Endodermal cell (in vitro differentiated cells): ENCODE measurements around the gene FGL2. TPM values are rescaled to one million over a fixed set of nuclear protein-coding genes. Genes with fewer than 3 reads are reported as not detected.

ENCODE experiments used
- DNase-seq: peaks from one replicate; pipeline ENCODE4 v3.0.0-alpha.2; 2017
- H3K27ac ChIP-seq: 2 replicates; pipeline ENCODE4 v1.5.1; 2013; ENCODE audit warnings: mild to moderate bottlenecking, low read depth, low read length, moderate library complexity
- H3K27me3 ChIP-seq: 2 replicates; pipeline ENCODE4 v1.6.1; 2013; ENCODE audit warnings: mild to moderate bottlenecking, low read length, moderate library complexity; ENCODE audit not compliant: insufficient read depth, control insufficient read depth, poor library complexity, severe bottlenecking
- H3K36me3 ChIP-seq: 2 replicates; pipeline ENCODE4 v1.7.0; 2013; ENCODE audit warnings: mild to moderate bottlenecking, low read length, moderate library complexity; ENCODE audit not compliant: control insufficient read depth, insufficient read depth
- H3K4me1 ChIP-seq: one replicate; pipeline ENCODE4 v1.7.0; 2013; ENCODE audit warnings: low read length; ENCODE audit not compliant: control insufficient read depth, insufficient read depth
- H3K4me3 ChIP-seq: 2 replicates; pipeline ENCODE4 v1.5.1; 2013; ENCODE audit warnings: mild to moderate bottlenecking, low read length, moderate library complexity
- H3K9ac ChIP-seq: 2 replicates; pipeline ENCODE4 v1.6.1; 2013; ENCODE audit warnings: mild to moderate bottlenecking, low read length, moderate library complexity; ENCODE audit not compliant: poor library complexity, severe bottlenecking; ENCODE audit errors: extremely low read depth
- H3K9me3 ChIP-seq: 2 replicates; pipeline ENCODE4 v1.6.1; 2013; ENCODE audit warnings: mild to moderate bottlenecking, low read length, moderate library complexity; ENCODE audit not compliant: control insufficient read depth
- H3K27ac Mint-ChIP-seq: 2 replicates; pipeline ENCODE4 v1.8.0; 2020; ENCODE audit warnings: mixed read lengths
- H3K27me3 Mint-ChIP-seq: 2 replicates; pipeline ENCODE4 v1.8.0; 2021; ENCODE audit warnings: mild to moderate bottlenecking, mixed read lengths; ENCODE audit not compliant: insufficient read depth
- H3K36me3 Mint-ChIP-seq: 2 replicates; pipeline ENCODE4 v1.8.0; 2020; ENCODE audit warnings: low read depth, mixed read lengths
- H3K4me1 Mint-ChIP-seq: 2 replicates; pipeline ENCODE4 v1.8.0; 2020; ENCODE audit warnings: mixed read lengths
- H3K4me3 Mint-ChIP-seq: 2 replicates; pipeline ENCODE4 v1.8.0; 2020; ENCODE audit warnings: mild to moderate bottlenecking, moderate library complexity, mixed read lengths
- H3K9me3 Mint-ChIP-seq: 2 replicates; pipeline ENCODE4 v1.8.0; 2020; ENCODE audit warnings: mild to moderate bottlenecking, mixed read lengths
- WGBS, 2 experiments: methylation state at CpG; one replicate each; pipeline versions ENCODE4 v1.1.5 to v1.1.7; 2013; ENCODE audit warnings: missing lambda C conversion rate in 2 of 2, mixed read lengths in 1 of 2; ENCODE audit not compliant: insufficient coverage in 1 of 2, insufficient read length in 1 of 2; 5-methylcytosine and 5-hydroxymethylcytosine counted together
- total RNA-seq, 2 donors: library from RNA; stranded (reverse); fragmentation: NEBNext Ultra II Directional in 1 of 2; extraction: Animal tissue kit (Norgen Biotek cat#: 25700) in 1 of 2; gene quantifications; 2 replicates in 1 of 2; 3 replicates in 1 of 2; pipeline ENCODE4 v1.2.1, GENCODE V29; 2021
- TF ChIP-seq, protein P1 (sequence below): fragments of 200-600 bp; sonication (generic); conservative IDR thresholded peaks from 2 replicates; pipeline ENCODE4 v1.5.0; 2021; ENCODE audit warnings: antibody characterized with exemption, mild to moderate bottlenecking

Gene FGL2
- total RNA-seq, 2 donors from 2014 or later: not detected

DNA sequence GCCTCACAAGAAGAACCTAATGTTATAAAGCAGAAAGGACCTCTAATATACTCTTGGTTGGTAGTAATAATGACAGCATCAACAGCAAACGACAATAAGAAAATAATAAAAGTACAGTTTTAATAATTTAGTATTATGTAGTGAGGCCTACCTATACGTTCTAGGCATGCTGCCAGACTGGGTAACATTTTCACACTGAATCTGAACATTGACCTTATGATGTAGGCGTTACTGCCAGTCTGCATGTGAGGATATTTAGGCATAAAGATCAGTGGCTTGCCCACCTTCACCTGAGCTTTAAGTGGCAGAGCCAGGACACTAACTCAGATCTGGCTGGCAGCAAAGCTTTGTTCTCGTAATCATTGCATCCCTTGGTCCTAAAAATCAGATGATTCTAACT is 2.5 kb downstream of the FGL2 start:
- H3K27ac ChIP-seq: no peak overlapping the region
- Mint-ChIP-seq H3K4me1 (peaks cover 5% of the 10 kb centered on the region), H3K9me3 (no peaks in the 10 kb centered on the region), H3K36me3 (no peaks in the 10 kb centered on the region), H3K27ac (no peak overlapping the region), H3K27me3 (peaks cover 2% of the 10 kb centered on the region), H3K4me3 (no peak overlapping the region)
- no peaks in the 10 kb centered on the region for H3K4me1 ChIP-seq
- 91 to 97% methylated on average over 3 to 4 of the region's 4 CpGs for WGBS, 2 experiments
- no peak overlapping the region for H3K9ac ChIP-seq
- no peak overlapping the region for H3K4me3 ChIP-seq
- H3K9me3 ChIP-seq: no peaks in the 10 kb centered on the region
- H3K27me3 ChIP-seq: no peaks in the 10 kb centered on the region
- TF ChIP-seq, protein P1, sequence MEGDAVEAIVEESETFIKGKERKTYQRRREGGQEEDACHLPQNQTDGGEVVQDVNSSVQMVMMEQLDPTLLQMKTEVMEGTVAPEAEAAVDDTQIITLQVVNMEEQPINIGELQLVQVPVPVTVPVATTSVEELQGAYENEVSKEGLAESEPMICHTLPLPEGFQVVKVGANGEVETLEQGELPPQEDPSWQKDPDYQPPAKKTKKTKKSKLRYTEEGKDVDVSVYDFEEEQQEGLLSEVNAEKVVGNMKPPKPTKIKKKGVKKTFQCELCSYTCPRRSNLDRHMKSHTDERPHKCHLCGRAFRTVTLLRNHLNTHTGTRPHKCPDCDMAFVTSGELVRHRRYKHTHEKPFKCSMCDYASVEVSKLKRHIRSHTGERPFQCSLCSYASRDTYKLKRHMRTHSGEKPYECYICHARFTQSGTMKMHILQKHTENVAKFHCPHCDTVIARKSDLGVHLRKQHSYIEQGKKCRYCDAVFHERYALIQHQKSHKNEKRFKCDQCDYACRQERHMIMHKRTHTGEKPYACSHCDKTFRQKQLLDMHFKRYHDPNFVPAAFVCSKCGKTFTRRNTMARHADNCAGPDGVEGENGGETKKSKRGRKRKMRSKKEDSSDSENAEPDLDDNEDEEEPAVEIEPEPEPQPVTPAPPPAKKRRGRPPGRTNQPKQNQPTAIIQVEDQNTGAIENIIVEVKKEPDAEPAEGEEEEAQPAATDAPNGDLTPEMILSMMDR: no peak
- DNase-seq: no peak
- H3K36me3 ChIP-seq: no peaks in the 10 kb centered on the region

DNA sequence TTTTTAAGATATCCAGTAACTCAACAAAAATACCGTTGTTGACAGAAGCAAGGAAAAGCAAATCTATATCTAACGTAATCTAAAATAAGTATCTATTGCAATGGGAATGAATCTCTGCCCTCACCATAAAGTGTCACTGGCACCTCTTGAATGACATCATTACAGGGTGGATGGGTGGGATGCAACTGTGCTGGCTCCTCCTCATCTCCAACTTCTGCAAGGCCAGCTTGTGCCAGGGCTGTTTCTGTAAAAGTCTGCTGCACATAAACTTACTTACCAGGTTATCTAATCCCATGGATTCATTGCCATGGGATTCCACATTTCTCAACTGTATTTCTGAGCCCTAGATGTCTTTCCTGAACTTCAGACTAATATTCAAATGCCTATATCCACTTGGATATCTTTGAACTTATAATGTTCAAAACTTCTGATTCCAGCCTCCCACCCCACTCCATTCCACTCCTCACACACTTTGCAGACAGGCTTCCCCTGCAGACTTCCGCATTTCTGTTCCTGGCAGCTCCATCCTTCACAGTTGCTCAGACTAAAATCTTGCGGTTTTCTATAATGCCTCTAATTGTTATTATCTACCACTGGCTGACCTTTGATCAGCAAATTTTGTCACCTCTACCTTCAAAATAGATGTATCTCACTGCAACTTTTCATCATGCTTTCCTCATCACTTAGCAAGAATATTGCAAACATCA is 10.7 kb downstream of the FGL2 start:
- Histone ChIP-seq H3K4me3 (no peak overlapping the region), H3K27me3 (no peaks in the 10 kb centered on the region), H3K4me1 (no peaks in the 10 kb centered on the region), H3K27ac (no peak overlapping the region), H3K9ac (no peak overlapping the region), H3K9me3 (no peaks in the 10 kb centered on the region), H3K36me3 (no peaks in the 10 kb centered on the region)
- WGBS, 2 experiments: 96 to 97% methylated on average over 4 of the region's 4 CpGs
- no peaks in the 10 kb centered on the region for H3K4me1 Mint-ChIP-seq
- TF ChIP-seq, protein P1: no peak
- no peak for DNase-seq
- no peaks in the 10 kb centered on the region for H3K36me3 Mint-ChIP-seq
- H3K27ac Mint-ChIP-seq: no peak overlapping the region
- no peaks in the 10 kb centered on the region for H3K27me3 Mint-ChIP-seq
- no peaks in the 10 kb centered on the region for H3K9me3 Mint-ChIP-seq
- H3K4me3 Mint-ChIP-seq: no peak overlapping the region

DNA sequence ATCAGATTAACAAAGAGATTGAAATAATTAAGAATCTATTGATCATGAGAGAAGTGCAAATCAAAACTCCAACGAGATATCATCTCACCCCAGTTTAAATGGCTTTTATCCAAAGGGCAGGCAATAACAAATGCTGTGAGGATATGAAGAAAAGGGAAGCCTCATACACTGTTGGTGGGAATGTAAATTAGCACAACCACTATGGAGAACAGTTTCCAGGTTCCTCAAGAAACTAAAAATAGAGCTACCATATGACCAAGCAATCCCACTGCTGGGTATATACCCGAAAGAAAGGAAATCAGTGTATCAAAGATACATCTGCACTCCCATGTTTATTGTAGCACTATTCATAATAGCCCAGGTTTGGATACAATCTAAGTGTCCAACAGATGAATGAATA is 13.8 kb downstream of the FGL2 start:
- Histone ChIP-seq H3K4me1 (no peaks in the 10 kb centered on the region), H3K36me3 (no peaks in the 10 kb centered on the region), H3K27ac (no peak overlapping the region), H3K27me3 (no peaks in the 10 kb centered on the region), H3K4me3 (no peak overlapping the region), H3K9me3 (no peaks in the 10 kb centered on the region), H3K9ac (no peak overlapping the region)
- H3K36me3 Mint-ChIP-seq: no peaks in the 10 kb centered on the region
- 75 to 96% methylated on average over 1 to 2 of the region's 2 CpGs for WGBS, 2 experiments
- TF ChIP-seq, protein P1: no peak
- H3K4me3 Mint-ChIP-seq: no peak overlapping the region
- no peak for DNase-seq
- H3K27ac Mint-ChIP-seq: no peak overlapping the region
- no peaks in the 10 kb centered on the region for H3K4me1 Mint-ChIP-seq
- no peaks in the 10 kb centered on the region for H3K27me3 Mint-ChIP-seq
- H3K9me3 Mint-ChIP-seq: no peaks in the 10 kb centered on the region
